Measurements from ENCODE around the gene SLC24A4.

The SLC24A4 gene

GRCh38 chr14:92317511-92317910 is 5.5 kb upstream of the SLC24A4 start:
- no peak for DNase-seq

- no peak for DNase-seq
Measured at GRCh38 chr14:92321701-92322100, 1.3 kb upstream of the SLC24A4 start.

- DNase-seq = no peak
Measured at GRCh38 chr14:92322516-92322915, 449 bp upstream of the SLC24A4 start.

- DNase-seq = no peak
Measured at GRCh38 chr14:92323916-92324818, 1.2 kb downstream of the SLC24A4 start.

- DNase-seq = no peak
Measured at GRCh38 chr14:92325835-92326234, 2.9 kb downstream of the SLC24A4 start.

- DNase-seq = no peak
Measured at GRCh38 chr14:92328664-92329255, 5.8 kb downstream of the SLC24A4 start.

GRCh38 chr14:92334050-92334449 is 11.1 kb downstream of the SLC24A4 start:
- no peak for DNase-seq

- no peak for DNase-seq
Measured at GRCh38 chr14:92336363-92336762, 13.4 kb downstream of the SLC24A4 start.

GRCh38 chr14:92339426-92339825 is 16.5 kb downstream of the SLC24A4 start:
- DNase-seq = no peak

GRCh38 chr14:92340071-92340470 is 17.1 kb downstream of the SLC24A4 start:
- no peak for DNase-seq

- DNase-seq = no peak
Measured at GRCh38 chr14:92340931-92341330, 18.0 kb downstream of the SLC24A4 start.

- DNase-seq = no peak
Measured at GRCh38 chr14:92341791-92342190, 18.8 kb downstream of the SLC24A4 start.

GRCh38 chr14:92348154-92348553 is 25.2 kb downstream of the SLC24A4 start:
- no peak for DNase-seq

- no peak for DNase-seq
Measured at GRCh38 chr14:92351750-92352149, 28.8 kb downstream of the SLC24A4 start.

GRCh38 chr14:92352158-92352985 is 29.4 kb downstream of the SLC24A4 start:
- DNase-seq = peak in 1 of 2 donors; percentile 30

- DNase-seq = no peak
Measured at GRCh38 chr14:92353447-92353846, 30.5 kb downstream of the SLC24A4 start.

- DNase-seq = no peak
Measured at GRCh38 chr14:92356677-92357076, 33.7 kb downstream of the SLC24A4 start.

- DNase-seq = no peak
Measured at GRCh38 chr14:92360651-92361370, 37.8 kb downstream of the SLC24A4 start.

- DNase-seq = no peak
Measured at GRCh38 chr14:92362781-92363235, 39.8 kb downstream of the SLC24A4 start.

- DNase-seq = no peak
Measured at GRCh38 chr14:92366237-92366636, 43.3 kb downstream of the SLC24A4 start.

GRCh38 chr14:92368001-92368400 is 45.0 kb downstream of the SLC24A4 start:
- DNase-seq = no peak

GRCh38 chr14:92369097-92369496 is 46.1 kb downstream of the SLC24A4 start:
- DNase-seq = no peak

GRCh38 chr14:92372230-92372629 is 49.3 kb downstream of the SLC24A4 start:
- no peak for DNase-seq
